H1 (cell line): ENCODE data around the gene ALOX5AP.

Experiments used
- CTCF ChIP-seq, 3 experiments: IDR thresholded peaks; 1 replicate in 2 of 3; 2 replicates in 1 of 3; pipeline versions ENCODE4 v1.5.1 to v1.6.1; 2011; ENCODE audit warnings: low read length in 3 of 3, mild to moderate bottlenecking in 3 of 3, inconsistent platforms in 2 of 3, low read depth in 1 of 3, moderate library complexity in 1 of 3; ENCODE audit not compliant: insufficient read depth in 1 of 3; ENCODE audit errors: control extremely low read depth in 1 of 3
- GABPA ChIP-seq: IDR thresholded peaks from 2 replicates; pipeline ENCODE4 v1.6.1; 2011; ENCODE audit warnings: mild to moderate bottlenecking, low read length, moderate library complexity, borderline replicate concordance; ENCODE audit not compliant: insufficient read depth
- POLR2AphosphoS5 ChIP-seq: IDR thresholded peaks from 2 replicates; pipeline ENCODE4 v1.6.1; 2011; ENCODE audit warnings: low read depth, low read length
- RAD21 ChIP-seq, 2 experiments: IDR thresholded peaks in 1 of 2; conservative IDR thresholded peaks in 1 of 2; 2 replicates each; pipeline ENCODE4 v1.6.1; 2011; ENCODE audit warnings: low read depth in 2 of 2, low read length in 2 of 2, improper control_type of control experiment in 1 of 2, inconsistent platforms in 1 of 2, mild to moderate bottlenecking in 1 of 2, moderate library complexity in 1 of 2
- RBBP5 ChIP-seq: IDR thresholded peaks from 2 replicates; pipeline ENCODE4 v1.7.1; 2012; ENCODE audit warnings: low read depth, mild to moderate bottlenecking, inconsistent platforms, low read length, moderate library complexity, borderline replicate concordance
- YY1 ChIP-seq: IDR thresholded peaks from 2 replicates; pipeline ENCODE4 v1.6.1; 2011; ENCODE audit warnings: low read depth, mild to moderate bottlenecking, low read length

DNA sequence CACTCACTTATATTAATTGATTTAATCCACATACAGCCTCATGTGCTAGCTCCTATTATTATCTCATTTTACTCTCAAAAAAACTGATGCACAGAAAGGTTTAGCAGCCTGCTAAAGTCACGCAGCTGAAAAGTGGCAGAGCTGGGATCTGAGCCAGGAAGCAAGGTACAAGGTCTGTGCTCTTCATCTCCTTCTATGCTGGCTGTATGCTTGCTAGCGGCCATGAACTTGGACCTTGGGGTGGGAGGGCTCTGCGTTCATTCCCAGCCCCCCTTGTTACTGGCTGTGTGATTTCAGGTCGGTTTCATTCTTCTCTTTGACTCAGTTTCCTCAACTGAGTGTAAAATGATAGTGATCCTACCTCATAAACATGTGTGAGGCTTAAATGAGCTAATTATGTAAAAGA lies 69.8 kb downstream of the ALOX5AP start:
- TF ChIP-seq POLR2AphosphoS5: no peak
- no peak for TF ChIP-seq RAD21 (IDR thresholded peaks at IDR 0.05 in 1 of 2, conservative IDR thresholded peaks at IDR 0.05 in 1 of 2; ENCODE audit: low read depth in 2 of 2, low read length in 2 of 2)
- no peak for TF ChIP-seq CTCF (IDR thresholded peaks at IDR 0.05; ENCODE audit: control extremely low read depth in 1 of 3, insufficient read depth in 1 of 3, low read depth in 1 of 3, low read length in 3 of 3)
- no peak for TF ChIP-seq RBBP5
- no peak for TF ChIP-seq YY1
- no peak for TF ChIP-seq GABPA
